ENCODE measurements around the gene CHD9.

- TF ChIP-seq, protein P1, sequence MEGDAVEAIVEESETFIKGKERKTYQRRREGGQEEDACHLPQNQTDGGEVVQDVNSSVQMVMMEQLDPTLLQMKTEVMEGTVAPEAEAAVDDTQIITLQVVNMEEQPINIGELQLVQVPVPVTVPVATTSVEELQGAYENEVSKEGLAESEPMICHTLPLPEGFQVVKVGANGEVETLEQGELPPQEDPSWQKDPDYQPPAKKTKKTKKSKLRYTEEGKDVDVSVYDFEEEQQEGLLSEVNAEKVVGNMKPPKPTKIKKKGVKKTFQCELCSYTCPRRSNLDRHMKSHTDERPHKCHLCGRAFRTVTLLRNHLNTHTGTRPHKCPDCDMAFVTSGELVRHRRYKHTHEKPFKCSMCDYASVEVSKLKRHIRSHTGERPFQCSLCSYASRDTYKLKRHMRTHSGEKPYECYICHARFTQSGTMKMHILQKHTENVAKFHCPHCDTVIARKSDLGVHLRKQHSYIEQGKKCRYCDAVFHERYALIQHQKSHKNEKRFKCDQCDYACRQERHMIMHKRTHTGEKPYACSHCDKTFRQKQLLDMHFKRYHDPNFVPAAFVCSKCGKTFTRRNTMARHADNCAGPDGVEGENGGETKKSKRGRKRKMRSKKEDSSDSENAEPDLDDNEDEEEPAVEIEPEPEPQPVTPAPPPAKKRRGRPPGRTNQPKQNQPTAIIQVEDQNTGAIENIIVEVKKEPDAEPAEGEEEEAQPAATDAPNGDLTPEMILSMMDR (conservative IDR thresholded peaks at IDR 0.05; ENCODE audit: low read length), result no peak
- TF ChIP-seq EZH2phosphoT487 (IDR thresholded peaks at IDR 0.05; ENCODE audit: borderline replicate concordance), result no peak
These were observed 128.7 kb downstream of the CHD9 start for GRCh38 chr16:53183442-53183841.
